Mammary epithelial cell (primary cell): ENCODE results near the gene GDPD4.

Source experiments
- CTCF ChIP-seq, 2 donors: IDR thresholded peaks in 1 of 2; conservative IDR thresholded peaks in 1 of 2; 2 replicates each; pipeline ENCODE4 v1.5.1; 2011 to 2012; ENCODE audit warnings: inconsistent platforms in 2 of 2, low read length in 2 of 2, mild to moderate bottlenecking in 2 of 2, control low read depth in 1 of 2, low read depth in 1 of 2; ENCODE audit not compliant: insufficient read depth in 1 of 2; ENCODE audit errors: extremely low read depth in 1 of 2
- EZH2 ChIP-seq: IDR thresholded peaks from 2 replicates; pipeline ENCODE4 v1.6.1; 2012; ENCODE audit warnings: low read length, inconsistent platforms, borderline replicate concordance

GRCh38 chr11:77189588-77190210, 111.8 kb downstream of the GDPD4 start:
- no peak for TF ChIP-seq CTCF (conservative IDR thresholded peaks at IDR 0.05 in 1 of 2, IDR thresholded peaks at IDR 0.05 in 1 of 2; ENCODE audit: extremely low read depth in 1 of 2, insufficient read depth in 1 of 2, low read depth in 1 of 2, low read length in 2 of 2)
- TF ChIP-seq EZH2 = no peak
